ENCODE data around the gene DEFB114.

DNA sequence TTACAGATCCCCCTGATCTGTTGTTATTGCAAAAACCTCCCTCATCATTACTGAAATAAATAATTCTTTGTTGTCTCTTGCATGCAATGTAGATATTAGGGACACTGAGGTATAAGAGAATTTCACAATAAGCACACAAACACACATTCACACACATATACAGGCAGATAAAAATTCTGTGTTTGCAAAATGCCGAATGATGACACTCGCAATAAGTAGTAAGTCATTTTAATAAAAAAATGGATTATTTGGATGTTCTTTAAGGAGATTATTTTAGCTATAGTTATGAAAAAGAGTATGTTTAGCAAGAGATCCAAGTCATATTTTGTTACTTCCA, 13.6 kb downstream of the DEFB114 start:
- TF ChIP-seq, protein P1, sequence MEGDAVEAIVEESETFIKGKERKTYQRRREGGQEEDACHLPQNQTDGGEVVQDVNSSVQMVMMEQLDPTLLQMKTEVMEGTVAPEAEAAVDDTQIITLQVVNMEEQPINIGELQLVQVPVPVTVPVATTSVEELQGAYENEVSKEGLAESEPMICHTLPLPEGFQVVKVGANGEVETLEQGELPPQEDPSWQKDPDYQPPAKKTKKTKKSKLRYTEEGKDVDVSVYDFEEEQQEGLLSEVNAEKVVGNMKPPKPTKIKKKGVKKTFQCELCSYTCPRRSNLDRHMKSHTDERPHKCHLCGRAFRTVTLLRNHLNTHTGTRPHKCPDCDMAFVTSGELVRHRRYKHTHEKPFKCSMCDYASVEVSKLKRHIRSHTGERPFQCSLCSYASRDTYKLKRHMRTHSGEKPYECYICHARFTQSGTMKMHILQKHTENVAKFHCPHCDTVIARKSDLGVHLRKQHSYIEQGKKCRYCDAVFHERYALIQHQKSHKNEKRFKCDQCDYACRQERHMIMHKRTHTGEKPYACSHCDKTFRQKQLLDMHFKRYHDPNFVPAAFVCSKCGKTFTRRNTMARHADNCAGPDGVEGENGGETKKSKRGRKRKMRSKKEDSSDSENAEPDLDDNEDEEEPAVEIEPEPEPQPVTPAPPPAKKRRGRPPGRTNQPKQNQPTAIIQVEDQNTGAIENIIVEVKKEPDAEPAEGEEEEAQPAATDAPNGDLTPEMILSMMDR (IDR thresholded peaks at IDR 0.05) = no peak
- TF ChIP-seq POLR2A (IDR thresholded peaks at IDR 0.05) = no peak
- no peak for TF ChIP-seq EP300 (IDR thresholded peaks at IDR 0.05)
